22Rv1 (cell line): ENCODE data around the gene WNK2.

Experiments
- H3K27ac ChIP-seq: fragments of 450-650 bp; 2 replicates; pipeline ENCODE4 v1.5.1; 2017
- CTCF ChIP-seq: fragments of 450-650 bp; IDR thresholded peaks from 2 replicates; pipeline ENCODE4 v1.5.1; 2017; ENCODE audit warnings: mild to moderate bottlenecking
- ZFX ChIP-seq: fragments of 450-650 bp; IDR thresholded peaks from 2 replicates; pipeline ENCODE4 v1.6.1; 2017; ENCODE audit warnings: antibody characterized with exemption, borderline replicate concordance

The WNK2 gene

GRCh38 chr9:93197670-93198069 is 13.7 kb downstream of the WNK2 start:
- TF ChIP-seq ZFX: no peak
- no peak for TF ChIP-seq CTCF
- no peak overlapping the region for H3K27ac ChIP-seq

GRCh38 chr9:93198117-93198837 is 14.3 kb downstream of the WNK2 start:
- TF ChIP-seq ZFX: no peak
- no peak for TF ChIP-seq CTCF
- H3K27ac ChIP-seq: no peak overlapping the region

- H3K27ac ChIP-seq: no peak overlapping the region
- TF ChIP-seq ZFX: no peak
- TF ChIP-seq CTCF: no peak
These were observed 15.1 kb downstream of the WNK2 start for GRCh38 chr9:93198838-93199625.

GRCh38 chr9:93200449-93200742 is 16.5 kb downstream of the WNK2 start:
- H3K27ac ChIP-seq: no peak overlapping the region
- TF ChIP-seq ZFX (no peak), CTCF (no peak)

- no peak for TF ChIP-seq ZFX
- no peak for TF ChIP-seq CTCF
- H3K27ac ChIP-seq: no peak overlapping the region
These were observed 17.0 kb downstream of the WNK2 start for GRCh38 chr9:93200989-93201334.

GRCh38 chr9:93203026-93203717 is 19.2 kb downstream of the WNK2 start:
- H3K27ac ChIP-seq: no peak overlapping the region
- TF ChIP-seq ZFX (no peak), CTCF (no peak)
